Ovary (tissue), 9 donors: ENCODE measurements around the gene ACTRT1. TPM values are rescaled to one million over a fixed set of nuclear protein-coding genes. Genes with fewer than 3 reads are reported as not detected.

Source experiments
- DNase-seq, 5 donors: peaks; one replicate each; pipeline ENCODE4 v3.0.0-alpha.2; 2019 to 2020
- H3K27ac ChIP-seq, 2 donors: fragments of 200-600 bp; one replicate each; pipeline versions ENCODE4 v1.5.1 to v1.8.0; 2019 to 2022
- H3K27me3 ChIP-seq: fragments of 200-600 bp; one replicate; pipeline ENCODE4 v1.8.0; 2022
- H3K36me3 ChIP-seq: fragments of 200-600 bp; sonication (generic); one replicate; pipeline ENCODE4 v1.5.1; 2019
- H3K4me1 ChIP-seq: one replicate; pipeline ENCODE4 v1.8.1; 2013; ENCODE audit warnings: mild to moderate bottlenecking, moderate library complexity; ENCODE audit not compliant: insufficient read depth
- H3K4me3 ChIP-seq: fragments of 200-600 bp; sonication (generic); one replicate; pipeline ENCODE4 v1.5.1; 2017
- H3K9me3 ChIP-seq, 2 donors: fragments of 200-600 bp in 1 of 2; sonication (generic) in 1 of 2; one replicate each; pipeline versions ENCODE4 v1.5.1 to v1.8.1; 2013 to 2019; ENCODE audit warnings: mild to moderate bottlenecking in 1 of 2, moderate library complexity in 1 of 2
- CTCF ChIP-seq, 3 donors: fragments of 450-650 bp in 2 of 3; fragments of 200-600 bp in 1 of 3; IDR thresholded peaks; one replicate each; pipeline versions ENCODE4 v1.5.1 to v1.8.0; 2016 to 2022; ENCODE audit warnings: antibody characterized with exemption in 3 of 3, mild to moderate bottlenecking in 1 of 3
- EP300 ChIP-seq: sonication (generic); formaldehyde crosslinking; IDR thresholded peaks from one replicate; pipeline ENCODE4 v1.6.1; 2017; ENCODE audit warnings: antibody characterized with exemption
- POLR2A ChIP-seq: fragments of 450-650 bp; IDR thresholded peaks from one replicate; pipeline ENCODE4 v1.6.1; 2017; ENCODE audit warnings: antibody characterized with exemption, mild to moderate bottlenecking, moderate library complexity
- WGBS, 3 donors: extraction: QIAGEN DNeasy Blood & Tissue Kit in 1 of 3; methylation state at CpG; one replicate each; pipeline versions ENCODE4 v1.1.5 to v1.1.7; 2013 to 2017; 5-methylcytosine and 5-hydroxymethylcytosine counted together
- intact Hi-C, 4 donors: fragments of 100-400 bp; cut with DNase I; formaldehyde crosslinking; loops; one replicate each; pipeline versions ENCODE4 v1.11.0 to v1.15.1; 2022 to 2023
- polyA plus RNA-seq, 2 donors: library from polyadenylated mRNA; stranded (reverse); fragments of 200-250 nt in 1 of 2; fragments of 350-450 nt in 1 of 2; fragmentation: Illumina TruSeq in 1 of 2; extraction: RNeasy Lipid Tissue Mini Kit (QIAGEN cat#74804) in 1 of 2; gene quantifications; one replicate each; pipeline ENCODE4 v1.2.3, GENCODE V29; 2013 to 2014
- total RNA-seq, 7 donors: library from RNA; depleted of rRNA in 2 of 7; stranded (reverse); fragments of >200 nt in 2 of 7; fragmentation: NEBNext Ultra II Directional in 3 of 7; extraction: Animal tissue kit (Norgen Biotek cat#: 25700) in 3 of 7; gene quantifications; one replicate each; pipeline versions ENCODE4 v1.1.0 to v1.2.4, GENCODE V29; 2016 to 2023
- donor health status: DM: no; HTN: no; CAD: no; lungs with moderate emphysema.
- donor health status: DM: no; HTN: no; CAD: no.
- donor health status: Bipolar disorder and iron deficiency.
- donor health status: DM: yes; HTN: yes; CAD: no.
- donor health status: DM: no; HTN: no; CAD: no.
- donor health status: DM: yes; HTN: yes; CAD: no.

Gene ACTRT1
- total and polyA plus RNA-seq, 9 donors: not detected

- H3K9me3 ChIP-seq: no peaks in the 10 kb centered on the region
- no peaks in the 10 kb centered on the region for H3K4me1 ChIP-seq
- TF ChIP-seq POLR2A: no peak
- H3K27me3 ChIP-seq: no peaks in the 10 kb centered on the region
- H3K36me3 ChIP-seq: no peaks in the 10 kb centered on the region
- no peak overlapping the region for H3K4me3 ChIP-seq
- no peak overlapping the region for H3K27ac ChIP-seq
- intact Hi-C loops: no loop called here
- 13 to 25% (median 23%) methylated on average over 2 of the region's 2 CpGs for WGBS, 3 donors
- DNase-seq: no peak
Measured at GRCh38 chrX:128020701-128021100, 31.5 kb downstream of the ACTRT1 start.

GRCh38 chrX:128019218-128019617, 33.0 kb downstream of the ACTRT1 start:
- no peak for TF ChIP-seq POLR2A
- no peak for TF ChIP-seq CTCF (IDR thresholded peaks at IDR 0.05)
- TF ChIP-seq EP300: no peak
- Histone ChIP-seq H3K4me3 (no peak overlapping the region), H3K36me3 (no peaks in the 10 kb centered on the region), H3K27ac (no peak overlapping the region), H3K27me3 (no peaks in the 10 kb centered on the region), H3K4me1 (no peaks in the 10 kb centered on the region), H3K9me3 (no peaks in the 10 kb centered on the region)
- WGBS, 3 donors: 56 to 61% (median 59%) methylated on average over 2 of the region's 2 CpGs
- no peak for DNase-seq
- intact Hi-C loops: no loop called here

GRCh38 chrX:128012015-128012414, 40.2 kb downstream of the ACTRT1 start:
- no peaks in the 10 kb centered on the region for H3K4me1 ChIP-seq
- intact Hi-C loops: no loop called here
- no peak overlapping the region for H3K4me3 ChIP-seq
- WGBS, 3 donors: 59 to 69% (median 63%) methylated on average over 1 of the region's 1 CpG
- H3K27ac ChIP-seq: no peak overlapping the region
- H3K36me3 ChIP-seq: no peaks in the 10 kb centered on the region
- H3K27me3 ChIP-seq: no peaks in the 10 kb centered on the region
- no peak for DNase-seq
- TF ChIP-seq CTCF (IDR thresholded peaks at IDR 0.05) (no peak), EP300 (no peak), POLR2A (no peak)
- H3K9me3 ChIP-seq: no peaks in the 10 kb centered on the region

GRCh38 chrX:128007882-128008281, 44.3 kb downstream of the ACTRT1 start:
- no peaks in the 10 kb centered on the region for H3K9me3 ChIP-seq
- no peaks in the 10 kb centered on the region for H3K27me3 ChIP-seq
- no peaks in the 10 kb centered on the region for H3K4me1 ChIP-seq
- no peak overlapping the region for H3K4me3 ChIP-seq
- no peak overlapping the region for H3K27ac ChIP-seq
- intact Hi-C loops: no loop called here
- TF ChIP-seq CTCF (IDR thresholded peaks at IDR 0.05) (no peak), EP300 (no peak), POLR2A (no peak)
- H3K36me3 ChIP-seq: no peaks in the 10 kb centered on the region
- DNase-seq: no peak
